Stimulated activated CD8-positive, alpha-beta memory T cell treated with anti-CD3 and anti-CD28 coated beads, Interleukin-4, amount 100 ng/mL, for 24 hours (primary cell): ENCODE results near the gene DDX28.
"Not testable (repeated sequence)": the region's sequence is repeated elsewhere in the genome, so short reads cannot be mapped to it uniquely, and the experiment has no call there.

Experiments
- DNase-seq: peaks from one replicate; pipeline ENCODE4 v3.0.0-alpha.2; 2020; ENCODE audit warnings: low read depth

Gene DDX28

DNA sequence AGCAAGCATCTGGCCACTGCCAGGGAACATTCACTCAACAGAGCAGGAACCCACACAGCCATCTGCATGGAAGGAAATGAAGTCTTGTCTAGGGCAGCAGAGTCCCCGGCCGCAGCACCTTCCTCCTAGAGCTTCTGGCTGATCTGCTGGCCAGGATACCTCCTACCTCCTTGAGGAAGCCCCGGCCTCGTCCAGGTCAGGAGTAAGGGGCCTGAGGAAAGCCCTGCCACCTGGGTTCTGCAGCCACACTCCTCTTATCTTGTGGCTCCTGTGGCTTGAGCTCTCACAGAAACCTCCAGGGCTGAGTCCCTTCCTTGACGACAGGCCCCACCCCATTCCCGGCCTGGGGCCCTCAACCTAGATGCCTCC, 29.0 kb downstream of the DDX28 start:
- DNase-seq = not testable (repeated sequence)

- peak; percentile 76 for DNase-seq
Observed at GRCh38 chr16:67993207-67994039, 29.6 kb downstream of the DDX28 start.

GRCh38 chr16:67992661-67993206, 30.3 kb downstream of the DDX28 start:
- no peak for DNase-seq

- no peak for DNase-seq
Observed at GRCh38 chr16:67990018-67990386, 33.0 kb downstream of the DDX28 start.

- DNase-seq = no peak
Observed at GRCh38 chr16:67989322-67990017, 33.6 kb downstream of the DDX28 start.

- no peak for DNase-seq
Observed at GRCh38 chr16:67988675-67989074, 34.4 kb downstream of the DDX28 start.

DNA sequence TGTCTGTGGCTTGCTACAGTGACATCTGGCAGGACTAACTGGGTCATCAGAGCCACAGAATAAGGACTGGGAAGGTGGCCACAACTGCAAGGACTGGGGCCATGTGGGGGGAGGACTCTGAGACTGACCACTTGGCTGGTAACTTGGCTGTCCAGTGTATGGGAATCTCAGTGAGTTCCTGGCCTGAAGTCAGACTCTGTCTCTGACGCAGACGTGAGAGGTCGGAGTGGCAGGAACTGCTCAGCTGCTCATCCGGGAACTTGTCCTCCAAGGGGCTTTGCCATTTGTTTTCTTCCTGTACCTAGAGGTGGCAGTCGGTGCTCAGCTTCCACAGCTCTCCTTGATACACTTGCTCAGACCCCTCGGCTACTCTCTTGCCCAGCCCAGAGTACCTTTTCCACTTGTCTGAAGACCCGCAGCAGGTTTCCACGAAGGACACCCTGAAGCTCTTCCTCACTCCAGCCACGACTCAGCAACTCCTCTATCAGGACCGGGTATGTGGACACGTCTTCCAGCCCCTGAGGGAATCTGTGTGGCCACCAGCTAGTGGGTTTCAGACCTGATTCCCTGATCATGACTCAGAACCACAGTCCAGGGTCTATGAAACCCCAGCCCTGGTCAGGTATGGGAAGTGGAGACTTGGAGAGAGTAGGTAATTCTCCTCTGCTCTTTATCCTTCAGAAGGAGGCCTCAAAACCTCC, 35.4 kb downstream of the DDX28 start:
- DNase-seq = no peak

DNA sequence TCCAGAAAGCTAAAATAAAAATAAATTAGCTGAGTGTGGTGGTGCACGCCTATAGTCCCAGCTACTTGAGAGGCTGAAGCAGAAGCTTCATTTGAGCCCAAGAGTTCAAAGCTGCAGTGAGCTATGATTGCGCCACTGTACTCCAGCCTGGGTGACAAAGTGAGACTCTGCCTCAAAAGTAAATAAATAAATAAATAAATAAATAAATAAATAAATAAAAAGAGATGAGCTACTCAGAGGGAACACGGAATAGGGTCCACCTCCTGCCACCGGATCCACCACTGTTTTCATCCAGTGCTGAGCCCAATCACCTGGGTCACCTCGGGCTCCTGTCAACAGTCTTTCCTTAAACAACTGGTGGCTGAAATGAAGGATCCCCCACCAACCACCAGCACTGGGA, 36.1 kb downstream of the DDX28 start:
- DNase-seq = no peak

- DNase-seq = no peak
Observed at GRCh38 chr16:67982011-67982696, 40.9 kb downstream of the DDX28 start.

- no peak for DNase-seq
Observed at GRCh38 chr16:67979955-67980678, 42.9 kb downstream of the DDX28 start, which contains the start of gene DPEP3. DPEP3 (minus strand) TSS chr16:67980499; CDS start chr16:67980380, 119 bp downstream.

- DNase-seq = no peak
Observed at GRCh38 chr16:67977469-67978227, 45.4 kb downstream of the DDX28 start.

DNA sequence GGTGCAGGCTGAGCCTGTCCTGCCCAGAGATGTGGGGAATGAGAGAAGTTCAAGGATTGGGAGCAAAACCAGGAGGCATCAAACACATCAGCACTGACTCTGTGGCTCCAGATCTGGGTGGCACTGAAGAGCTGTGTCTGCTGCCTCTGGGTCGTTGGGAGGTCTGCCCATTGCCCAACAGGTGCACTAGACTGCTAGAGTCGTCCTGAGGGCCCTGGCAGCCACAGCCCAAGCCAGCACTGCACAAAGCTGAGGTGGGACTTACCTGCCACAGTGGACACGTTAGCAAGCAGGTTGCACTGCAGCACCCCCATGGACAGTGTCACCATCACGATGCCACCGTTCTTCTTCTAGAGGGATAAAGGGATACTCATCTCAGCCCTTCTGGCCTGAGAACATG, 46.0 kb downstream of the DDX28 start:
- no peak for DNase-seq

DNA sequence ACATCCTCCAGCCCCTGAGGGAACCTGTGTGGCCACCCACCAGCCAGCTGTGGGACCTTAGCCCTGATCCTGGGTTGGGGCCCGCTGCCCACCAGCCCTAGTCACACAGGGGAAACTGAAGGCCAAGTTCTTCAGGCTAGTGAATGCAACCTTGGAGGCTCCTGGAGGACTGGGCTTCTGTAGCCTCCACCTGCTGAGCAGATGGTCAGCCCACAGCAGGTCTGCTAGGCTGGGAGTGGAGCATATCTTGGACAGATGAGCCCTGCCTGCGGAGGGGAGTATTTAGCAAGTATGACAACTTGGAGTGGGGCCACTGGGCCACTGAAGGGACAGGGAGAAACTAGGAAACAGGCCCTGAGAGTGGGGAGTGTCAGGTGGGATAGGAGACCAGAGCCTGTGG, 46.8 kb downstream of the DDX28 start:
- DNase-seq = no peak

DNA sequence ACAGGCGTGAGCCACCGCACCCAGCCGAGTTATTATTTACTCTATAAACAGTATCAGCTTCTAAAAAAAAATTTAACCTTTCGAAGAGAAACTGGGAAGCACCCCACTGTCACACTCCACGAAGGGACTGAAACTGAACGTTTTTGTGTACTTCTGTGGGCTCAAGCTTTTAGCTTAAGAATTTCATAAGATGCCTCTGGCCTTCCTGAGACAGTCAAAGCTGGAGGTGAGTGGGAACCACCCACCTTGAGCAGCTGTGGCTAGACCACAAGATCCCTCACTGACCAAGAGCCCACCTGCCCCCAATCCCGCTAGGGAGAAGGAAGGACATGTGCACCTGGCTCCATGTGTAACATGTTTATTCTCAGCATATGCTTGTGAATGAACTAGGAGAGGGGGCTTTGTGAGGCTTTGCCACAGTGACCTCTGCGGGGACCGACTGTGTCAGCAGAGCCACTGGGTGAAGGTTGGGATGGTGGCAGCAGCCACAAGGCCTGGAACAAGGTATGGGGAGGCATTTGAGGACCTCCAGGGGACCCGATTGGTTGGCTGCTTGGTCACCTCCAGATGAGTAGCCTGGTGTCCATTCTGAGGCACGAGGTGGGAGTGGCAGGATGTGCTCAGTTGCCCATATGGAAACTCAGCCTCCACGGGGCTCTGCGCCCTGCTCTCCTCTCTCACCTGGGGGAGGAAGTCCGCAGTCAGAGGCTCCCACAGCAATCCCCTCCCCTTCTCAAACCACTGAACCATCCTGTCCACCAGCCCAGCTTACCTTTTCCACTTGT, 47.5 kb downstream of the DDX28 start:
- DNase-seq = no peak

GRCh38 chr16:67972285-67972684, 50.7 kb downstream of the DDX28 start:
- DNase-seq = not testable (repeated sequence)

DNA sequence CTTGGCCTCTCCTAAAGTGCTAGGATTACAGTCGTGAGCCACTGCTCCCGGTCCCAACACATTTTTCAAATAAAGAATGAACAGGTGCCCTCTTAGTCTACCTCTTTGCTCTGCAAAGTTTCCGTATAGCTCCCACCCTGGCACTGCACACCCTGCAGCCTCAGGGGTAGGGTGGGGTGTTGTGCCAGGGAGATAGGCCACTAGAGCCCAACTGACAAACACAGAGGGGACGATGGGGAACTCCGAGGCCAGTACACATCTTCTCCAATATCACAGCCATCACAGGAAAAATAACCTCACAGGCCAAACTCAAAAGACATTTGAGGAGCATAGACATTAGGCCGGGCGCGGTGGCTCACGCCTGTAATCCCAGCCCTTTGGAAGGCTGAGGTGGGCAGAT, 51.9 kb downstream of the DDX28 start:
- no peak for DNase-seq
